Measurements from ENCODE around the gene NRG3.

Gene NRG3

DNA sequence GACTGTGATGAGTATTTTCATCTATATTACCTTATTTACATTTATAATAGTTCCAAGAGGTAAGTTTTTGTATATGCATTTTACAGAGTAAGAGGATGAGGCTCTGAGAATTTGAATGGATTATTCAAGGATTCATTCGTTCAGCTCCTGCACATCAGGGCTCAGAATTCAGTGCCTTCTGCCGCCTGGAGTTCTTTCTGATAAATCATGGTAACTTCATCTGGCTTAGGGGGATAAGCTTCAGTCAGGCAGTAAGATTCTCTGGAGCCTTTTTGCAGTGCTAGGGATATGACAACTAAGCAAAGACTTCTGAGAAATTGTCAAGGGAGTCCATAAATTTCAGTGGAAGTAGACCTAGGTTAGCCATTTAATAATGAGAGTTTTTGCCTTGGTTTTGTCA is 668.6 kb downstream of the NRG3 start:
- Mint-ChIP-seq H3K36me3 (ENCODE audit: low read depth) (no peaks in the 10 kb centered on the region), H3K4me1 (ENCODE audit: low read depth) (no peaks in the 10 kb centered on the region), H3K9me3 (peaks cover 9% of the 10 kb centered on the region), H3K4me3 (no peak overlapping the region), H3K27ac (no peak overlapping the region), H3K27me3 (no peaks in the 10 kb centered on the region)
- intact Hi-C loops (cut with micrococcal nuclease), result no loop called here

DNA sequence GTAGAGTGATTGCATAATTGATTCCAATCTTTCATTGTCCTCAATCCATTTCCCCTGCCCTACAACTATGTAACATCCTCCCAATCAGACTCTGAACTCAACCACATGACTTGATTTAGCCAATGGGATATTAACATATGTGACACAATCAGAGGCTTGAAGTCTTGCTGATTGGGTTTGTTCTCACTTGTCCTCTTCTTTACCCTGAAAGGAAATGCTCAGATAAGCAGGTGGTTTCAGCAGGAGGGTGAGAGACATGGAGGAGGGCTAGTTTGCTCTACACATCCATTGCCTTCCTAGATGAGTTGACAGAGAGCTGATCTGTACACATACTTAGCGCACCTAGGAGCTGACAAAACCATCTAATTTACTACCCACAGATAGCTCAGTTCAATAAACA is 669.4 kb downstream of the NRG3 start:
- no peaks in the 10 kb centered on the region for H3K4me1 Mint-ChIP-seq (ENCODE audit: low read depth)
- H3K27me3 Mint-ChIP-seq, result no peaks in the 10 kb centered on the region
- H3K9me3 Mint-ChIP-seq, result peaks cover 9% of the 10 kb centered on the region
- H3K4me3 Mint-ChIP-seq, result no peak overlapping the region
- no peak overlapping the region for H3K27ac Mint-ChIP-seq
- intact Hi-C loops (cut with micrococcal nuclease), result no loop called here
- no peaks in the 10 kb centered on the region for H3K36me3 Mint-ChIP-seq (ENCODE audit: low read depth)

GRCh38 chr10:82551506-82551905 is 676.5 kb downstream of the NRG3 start:
- H3K4me1 Mint-ChIP-seq (ENCODE audit: low read depth), result no peaks in the 10 kb centered on the region

GRCh38 chr10:82552267-82552666 is 677.3 kb downstream of the NRG3 start:
- intact Hi-C loops (cut with micrococcal nuclease), result no loop called here
- Mint-ChIP-seq H3K36me3 (ENCODE audit: low read depth) (no peaks in the 10 kb centered on the region), H3K4me1 (ENCODE audit: low read depth) (no peaks in the 10 kb centered on the region), H3K27ac (no peak overlapping the region), H3K27me3 (no peaks in the 10 kb centered on the region), H3K9me3 (no peaks in the 10 kb centered on the region), H3K4me3 (no peak overlapping the region)

More at GRCh38 chr10:82551506-82551905, 676.5 kb downstream of the NRG3 start:
- no peak overlapping the region for H3K27ac Mint-ChIP-seq
- H3K9me3 Mint-ChIP-seq, result no peaks in the 10 kb centered on the region
- H3K4me3 Mint-ChIP-seq, result no peak overlapping the region
- no peaks in the 10 kb centered on the region for H3K36me3 Mint-ChIP-seq (ENCODE audit: low read depth)
- intact Hi-C loops (cut with micrococcal nuclease), result no loop called here
- no peaks in the 10 kb centered on the region for H3K27me3 Mint-ChIP-seq

- intact Hi-C loops (cut with micrococcal nuclease), result no loop called here
- H3K36me3 Mint-ChIP-seq (ENCODE audit: low read depth), result no peaks in the 10 kb centered on the region
- no peak overlapping the region for H3K4me3 Mint-ChIP-seq
- no peak overlapping the region for H3K27ac Mint-ChIP-seq
- H3K27me3 Mint-ChIP-seq, result no peaks in the 10 kb centered on the region
- H3K9me3 Mint-ChIP-seq, result no peaks in the 10 kb centered on the region
- H3K4me1 Mint-ChIP-seq (ENCODE audit: low read depth), result no peaks in the 10 kb centered on the region
Observed at GRCh38 chr10:82554381-82554780, 679.4 kb downstream of the NRG3 start.

- no peak overlapping the region for H3K4me3 Mint-ChIP-seq
- intact Hi-C loops (cut with micrococcal nuclease), result no loop called here
- no peaks in the 10 kb centered on the region for H3K9me3 Mint-ChIP-seq
Observed at GRCh38 chr10:82558014-82558607, 683.1 kb downstream of the NRG3 start.

DNA sequence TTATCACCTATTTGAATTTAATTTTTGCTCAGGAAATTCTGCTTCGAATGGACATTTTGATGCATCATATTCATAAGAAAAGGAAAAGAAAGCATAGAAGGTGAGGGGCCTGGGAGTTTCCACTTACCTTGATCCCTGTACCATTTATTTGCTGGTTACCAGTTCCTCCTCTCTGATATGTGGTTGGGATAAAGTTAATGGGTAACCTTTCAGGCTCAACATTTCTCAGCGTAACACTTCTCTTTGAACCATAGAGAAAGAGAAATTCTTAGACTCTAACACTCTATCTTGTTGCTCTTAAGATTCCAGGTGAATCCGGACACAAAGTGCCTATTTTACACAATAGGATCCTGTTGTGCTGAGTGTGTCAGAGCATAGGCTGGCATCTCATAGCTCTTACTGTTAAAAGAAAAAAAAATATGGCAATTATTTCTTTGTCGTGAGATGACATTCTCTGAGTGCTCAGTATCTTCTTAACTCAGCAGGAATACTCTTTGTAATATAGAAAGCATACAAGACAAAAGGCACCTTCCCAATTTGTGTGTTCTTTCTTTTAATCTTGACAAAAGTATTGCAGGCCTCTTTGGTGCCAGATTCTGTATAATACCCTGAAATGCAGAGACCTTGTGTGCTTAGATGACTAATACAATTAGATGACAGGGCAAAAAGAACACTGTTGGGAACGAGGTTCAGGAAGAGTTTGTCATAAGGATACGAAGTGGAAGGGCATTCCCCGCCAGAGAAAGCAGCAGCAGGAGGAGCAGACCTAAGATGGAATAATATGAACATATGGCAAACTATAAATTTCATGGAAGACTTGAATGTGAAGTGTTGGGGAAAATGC is 689.6 kb downstream of the NRG3 start:
- no peaks in the 10 kb centered on the region for H3K27me3 Mint-ChIP-seq
- intact Hi-C loops (cut with micrococcal nuclease), result no loop called here
- no peaks in the 10 kb centered on the region for H3K9me3 Mint-ChIP-seq
- no peak overlapping the region for H3K4me3 Mint-ChIP-seq
- no peaks in the 10 kb centered on the region for H3K4me1 Mint-ChIP-seq (ENCODE audit: low read depth)
- no peak overlapping the region for H3K27ac Mint-ChIP-seq
- no peaks in the 10 kb centered on the region for H3K36me3 Mint-ChIP-seq (ENCODE audit: low read depth)

More at GRCh38 chr10:82558014-82558607, 683.1 kb downstream of the NRG3 start:
- no peaks in the 10 kb centered on the region for H3K27me3 Mint-ChIP-seq
- no peak overlapping the region for H3K27ac Mint-ChIP-seq
- no peaks in the 10 kb centered on the region for H3K4me1 Mint-ChIP-seq (ENCODE audit: low read depth)
- H3K36me3 Mint-ChIP-seq (ENCODE audit: low read depth), result no peaks in the 10 kb centered on the region

DNA sequence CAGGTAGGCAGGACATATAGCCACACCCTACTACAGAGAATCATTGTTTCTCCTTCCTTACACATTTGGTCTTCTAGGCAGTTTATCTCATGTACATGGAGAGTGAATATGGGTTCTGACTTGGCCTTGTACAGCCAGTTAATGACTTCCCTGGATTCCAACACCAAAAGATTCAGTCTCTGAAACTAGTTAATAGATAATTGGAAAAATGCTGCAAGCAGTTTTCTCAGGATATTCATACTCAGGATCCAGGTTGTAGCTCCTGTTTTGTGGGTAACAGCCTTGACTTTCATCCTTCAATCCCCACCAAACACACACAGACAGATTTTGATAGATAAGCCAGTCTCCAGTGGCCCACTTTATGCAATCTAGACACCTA is 690.2 kb downstream of the NRG3 start:
- H3K9me3 Mint-ChIP-seq, result no peaks in the 10 kb centered on the region
- H3K4me3 Mint-ChIP-seq, result no peak overlapping the region
- no peaks in the 10 kb centered on the region for H3K4me1 Mint-ChIP-seq (ENCODE audit: low read depth)
- intact Hi-C loops (cut with micrococcal nuclease), result no loop called here
- H3K27me3 Mint-ChIP-seq, result no peaks in the 10 kb centered on the region
- H3K36me3 Mint-ChIP-seq (ENCODE audit: low read depth), result no peaks in the 10 kb centered on the region
- no peak overlapping the region for H3K27ac Mint-ChIP-seq

GRCh38 chr10:82572744-82573143 is 697.8 kb downstream of the NRG3 start:
- Mint-ChIP-seq H3K4me3 (no peak overlapping the region), H3K36me3 (ENCODE audit: low read depth) (no peaks in the 10 kb centered on the region), H3K27me3 (no peaks in the 10 kb centered on the region), H3K9me3 (no peaks in the 10 kb centered on the region), H3K4me1 (ENCODE audit: low read depth) (no peaks in the 10 kb centered on the region), H3K27ac (no peak overlapping the region)
- intact Hi-C loops (cut with micrococcal nuclease), result no loop called here

DNA sequence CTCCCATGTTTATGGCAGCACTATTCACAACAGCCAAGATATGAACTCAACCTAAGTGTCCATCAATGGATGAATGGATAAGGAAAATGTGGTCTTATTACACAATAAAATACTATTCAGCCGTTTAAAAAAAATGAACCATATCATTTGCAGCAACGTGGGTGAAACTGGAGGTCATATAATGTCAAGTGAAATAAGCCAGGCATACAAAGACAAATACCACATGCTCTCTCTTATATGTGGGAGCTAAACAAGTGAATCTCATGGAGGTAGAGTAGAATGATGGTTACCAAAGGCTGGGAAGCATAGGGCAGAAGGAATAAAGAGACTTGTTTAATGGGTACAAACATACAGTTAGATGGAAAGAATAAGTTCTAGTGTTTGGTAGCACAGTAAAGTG is 699.1 kb downstream of the NRG3 start:
- no peaks in the 10 kb centered on the region for H3K4me1 Mint-ChIP-seq (ENCODE audit: low read depth)
- no peaks in the 10 kb centered on the region for H3K9me3 Mint-ChIP-seq
- no peak overlapping the region for H3K4me3 Mint-ChIP-seq
- intact Hi-C loops (cut with micrococcal nuclease), result no loop called here
- H3K36me3 Mint-ChIP-seq (ENCODE audit: low read depth), result no peaks in the 10 kb centered on the region
- H3K27me3 Mint-ChIP-seq, result no peaks in the 10 kb centered on the region
- H3K27ac Mint-ChIP-seq, result no peak overlapping the region

DNA sequence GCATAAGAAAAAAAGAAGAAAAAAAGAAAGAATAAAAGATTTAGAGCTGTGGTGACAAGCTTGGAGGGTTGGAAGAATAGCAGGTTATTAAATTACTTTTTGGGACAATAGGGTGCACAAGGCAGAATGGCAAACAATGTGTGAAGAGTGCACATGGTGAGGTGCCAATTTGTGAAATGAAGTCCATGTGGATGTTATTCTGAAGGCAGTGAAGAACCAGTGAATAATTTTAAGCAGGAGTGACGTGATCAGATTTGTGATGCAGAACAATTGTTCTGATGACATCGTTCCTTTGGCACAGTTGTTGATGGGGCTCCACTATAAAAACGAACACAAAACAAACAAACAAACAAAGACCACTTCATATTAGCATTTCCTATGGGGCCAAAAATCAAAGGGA is 700.3 kb downstream of the NRG3 start:
- intact Hi-C loops (cut with micrococcal nuclease), result no loop called here
- Mint-ChIP-seq H3K4me1 (ENCODE audit: low read depth) (no peaks in the 10 kb centered on the region), H3K27me3 (no peaks in the 10 kb centered on the region), H3K4me3 (no peak overlapping the region), H3K27ac (no peak overlapping the region), H3K36me3 (ENCODE audit: low read depth) (no peaks in the 10 kb centered on the region), H3K9me3 (no peaks in the 10 kb centered on the region)

GRCh38 chr10:82576093-82576492 is 701.1 kb downstream of the NRG3 start:
- no peak overlapping the region for H3K4me3 Mint-ChIP-seq
- no peak overlapping the region for H3K27ac Mint-ChIP-seq
- no peaks in the 10 kb centered on the region for H3K9me3 Mint-ChIP-seq
- no peaks in the 10 kb centered on the region for H3K27me3 Mint-ChIP-seq
- H3K4me1 Mint-ChIP-seq (ENCODE audit: low read depth), result no peaks in the 10 kb centered on the region
- no peaks in the 10 kb centered on the region for H3K36me3 Mint-ChIP-seq (ENCODE audit: low read depth)
- intact Hi-C loops (cut with micrococcal nuclease), result no loop called here

DNA sequence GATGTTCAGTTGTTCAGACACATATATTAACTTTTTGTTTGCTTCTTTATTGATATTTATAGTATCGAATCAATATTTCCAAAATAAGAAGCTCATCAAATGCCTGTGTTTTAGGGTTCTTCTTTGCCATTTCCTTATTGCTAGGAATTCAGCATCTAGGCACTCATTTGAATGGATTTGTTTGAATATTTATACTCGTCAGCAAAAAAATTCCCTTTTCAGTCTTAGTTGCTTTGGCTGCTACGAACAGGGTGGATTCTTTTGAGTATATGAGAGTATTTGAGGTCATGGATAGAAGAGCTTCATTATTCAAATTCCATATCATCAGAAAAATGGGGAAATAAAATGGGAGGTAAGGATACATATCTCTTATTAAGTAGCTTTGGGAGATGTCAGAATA is 706.9 kb downstream of the NRG3 start:
- Mint-ChIP-seq H3K4me1 (ENCODE audit: low read depth) (no peaks in the 10 kb centered on the region), H3K9me3 (no peaks in the 10 kb centered on the region), H3K4me3 (no peak overlapping the region), H3K36me3 (ENCODE audit: low read depth) (no peaks in the 10 kb centered on the region), H3K27me3 (no peaks in the 10 kb centered on the region), H3K27ac (no peak overlapping the region)
- intact Hi-C loops (cut with micrococcal nuclease), result no loop called here

DNA sequence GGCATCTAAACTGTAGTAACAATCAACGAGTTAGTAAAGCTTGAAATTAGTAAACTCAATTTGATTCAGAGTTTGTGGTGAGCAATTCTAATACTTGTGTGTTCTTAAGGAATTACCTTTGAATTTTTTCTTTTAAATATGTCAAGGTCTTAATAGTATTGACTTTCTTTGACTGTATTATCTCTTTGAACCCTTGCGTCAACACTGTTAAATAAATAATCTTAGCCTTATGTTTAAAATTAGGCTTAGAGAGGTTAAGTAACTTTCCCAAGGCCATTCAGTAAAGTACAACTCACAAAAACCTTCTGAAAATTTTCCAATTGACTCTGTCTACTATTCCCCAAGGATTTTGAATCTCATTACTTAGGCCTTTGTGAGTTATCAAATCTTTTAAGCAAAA is 716.4 kb downstream of the NRG3 start:
- Mint-ChIP-seq H3K27me3 (no peaks in the 10 kb centered on the region), H3K9me3 (no peaks in the 10 kb centered on the region), H3K4me3 (no peak overlapping the region), H3K36me3 (ENCODE audit: low read depth) (no peaks in the 10 kb centered on the region), H3K27ac (no peak overlapping the region), H3K4me1 (ENCODE audit: low read depth) (no peaks in the 10 kb centered on the region)
- intact Hi-C loops (cut with micrococcal nuclease), result no loop called here

GRCh38 chr10:82597840-82598239 is 722.8 kb downstream of the NRG3 start:
- no peaks in the 10 kb centered on the region for H3K36me3 Mint-ChIP-seq (ENCODE audit: low read depth)
- no peaks in the 10 kb centered on the region for H3K27me3 Mint-ChIP-seq
- H3K4me3 Mint-ChIP-seq, result no peak overlapping the region
- H3K9me3 Mint-ChIP-seq, result no peaks in the 10 kb centered on the region
- H3K4me1 Mint-ChIP-seq (ENCODE audit: low read depth), result no peaks in the 10 kb centered on the region
- H3K27ac Mint-ChIP-seq, result no peak overlapping the region
- intact Hi-C loops (cut with micrococcal nuclease), result no loop called here
